Heart left ventricle (tissue), 16 donors: ENCODE data around the gene LLGL2. TPM values are rescaled to one million over a fixed set of nuclear protein-coding genes. Genes with fewer than 3 reads are reported as not detected.

Experiments used
- ATAC-seq, 4 donors: fragments of 200-7000 bp; cut with Tn5 transposase; one replicate each; pipeline ENCODE4 v1.9.1; 2020 to 2022; ENCODE audit warnings: moderate library complexity in 4 of 4, mild to moderate bottlenecking in 3 of 4, moderate number of reproducible peaks in 1 of 4
- DNase-seq, 5 donors: peaks; one replicate each; pipeline ENCODE4 v3.0.0-alpha.2; 2020
- H3K27ac ChIP-seq, 12 donors: fragments of 200-600 bp; sonication (generic) in 4 of 12; one replicate each; pipeline versions ENCODE4 v1.5.0 to v1.8.0; 2016 to 2022; ENCODE audit warnings: mild to moderate bottlenecking in 2 of 12
- H3K27me3 ChIP-seq, 9 donors: fragments of 200-600 bp; sonication (generic) in 2 of 9; one replicate each; pipeline versions ENCODE4 v1.5.1 to v1.8.0; 2016 to 2022; ENCODE audit warnings: mild to moderate bottlenecking in 3 of 9
- H3K36me3 ChIP-seq, 9 donors: fragments of 200-600 bp; sonication (generic) in 2 of 9; one replicate each; pipeline versions ENCODE4 v1.5.0 to v1.8.0; 2018 to 2022; ENCODE audit warnings: mild to moderate bottlenecking in 2 of 9
- H3K4me1 ChIP-seq, 12 donors: fragments of 200-600 bp; sonication (generic) in 4 of 12; one replicate each; pipeline versions ENCODE4 v1.5.0 to v1.8.0; 2016 to 2022; ENCODE audit warnings: mild to moderate bottlenecking in 3 of 12
- H3K4me3 ChIP-seq, 12 donors: fragments of 200-600 bp; sonication (generic) in 4 of 12; one replicate each; pipeline versions ENCODE4 v1.5.0 to v1.8.0; 2017 to 2022; ENCODE audit warnings: mild to moderate bottlenecking in 9 of 12, moderate library complexity in 4 of 12
- H3K9me3 ChIP-seq, 12 donors: fragments of 200-600 bp; sonication (generic) in 4 of 12; one replicate each; pipeline versions ENCODE4 v1.5.0 to v1.8.0; 2016 to 2022; ENCODE audit warnings: mild to moderate bottlenecking in 1 of 12
- CTCF ChIP-seq, 12 donors: fragments of 200-600 bp; sonication (generic) in 4 of 12; IDR thresholded peaks; one replicate each; pipeline versions ENCODE4 v1.5.0 to v1.8.0; 2018 to 2022; ENCODE audit warnings: antibody characterized with exemption in 12 of 12, mild to moderate bottlenecking in 5 of 12
- POLR2A ChIP-seq, 2 donors: fragments of 450-650 bp; IDR thresholded peaks; one replicate each; pipeline ENCODE4 v1.6.1; 2017; ENCODE audit warnings: antibody characterized with exemption in 2 of 2, mild to moderate bottlenecking in 2 of 2, moderate library complexity in 2 of 2
- WGBS, 4 donors: extraction: QIAGEN DNeasy Blood & Tissue Kit in 2 of 4; methylation state at CpG; one replicate each; pipeline versions ENCODE4 v1.1.5 to v1.1.7; 2013 to 2018; 5-methylcytosine and 5-hydroxymethylcytosine counted together
- intact Hi-C, 10 donors: fragments of 100-400 bp; cut with DNase I; formaldehyde crosslinking; loops; one replicate each; pipeline versions ENCODE4 v1.11.1 to v1.14.2; 2022
- polyA plus RNA-seq, 2 donors: library from polyadenylated mRNA; stranded (reverse); fragments of 200-250 nt; gene quantifications; one replicate each; pipeline ENCODE4 v1.2.3, GENCODE V29; 2013
- total RNA-seq, 9 donors: library from RNA; depleted of rRNA in 2 of 9; stranded (reverse); fragments of >200 nt in 2 of 9; fragmentation: NEBNext Ultra II Directional in 3 of 9; extraction: Animal tissue kit (Norgen Biotek cat#: 25700) in 3 of 9; gene quantifications; one replicate each; pipeline versions ENCODE4 v1.1.0 to v1.2.4, GENCODE V29; 2016 to 2023
- donor health status: ischemic (EF 13 %, LVEDD 7.1; RV severe dilation, severe dysfunction).
- donor health status: healthy with polysubstance abuse.
- donor health status: DM: no; HTN: yes; CAD: no.
- donor health status: DM: no; HTN: no; CAD: no.
- donor health status: ischemic (EF 25% LVEDD 6.9; RV normal size, moderate dysfunction).
- donor health status: ischemic (EF 25% LVEDD 5.7; RV mildly dilated, moderate dysfunction).
- donor health status: healthy.
- donor health status: DM: yes; HTN: yes; CAD: no.
- donor health status: ischemic (EF 35%, LVEDD 5.7; RV mildly dilated, moderate dysfunction).
- donor health status: nonischemic (EF 11% LVEDD 7.7; RV severe dilation, severe dysfunction).
- donor health status: DM: yes; HTN: yes; CAD: no.
- donor health status: PGD.
- donor health status: ischemic (EF 29% LVEDD 5.4; RV normal size, mild dysfunction).
- donor health status: nonischemic (EF 23%, LVEDD 6.1; RV moderate dilation, normal function).

Gene LLGL2
- total and polyA plus RNA-seq, 11 donors = 1.8 to 8.1 (median 3.6) TPM

DNA sequence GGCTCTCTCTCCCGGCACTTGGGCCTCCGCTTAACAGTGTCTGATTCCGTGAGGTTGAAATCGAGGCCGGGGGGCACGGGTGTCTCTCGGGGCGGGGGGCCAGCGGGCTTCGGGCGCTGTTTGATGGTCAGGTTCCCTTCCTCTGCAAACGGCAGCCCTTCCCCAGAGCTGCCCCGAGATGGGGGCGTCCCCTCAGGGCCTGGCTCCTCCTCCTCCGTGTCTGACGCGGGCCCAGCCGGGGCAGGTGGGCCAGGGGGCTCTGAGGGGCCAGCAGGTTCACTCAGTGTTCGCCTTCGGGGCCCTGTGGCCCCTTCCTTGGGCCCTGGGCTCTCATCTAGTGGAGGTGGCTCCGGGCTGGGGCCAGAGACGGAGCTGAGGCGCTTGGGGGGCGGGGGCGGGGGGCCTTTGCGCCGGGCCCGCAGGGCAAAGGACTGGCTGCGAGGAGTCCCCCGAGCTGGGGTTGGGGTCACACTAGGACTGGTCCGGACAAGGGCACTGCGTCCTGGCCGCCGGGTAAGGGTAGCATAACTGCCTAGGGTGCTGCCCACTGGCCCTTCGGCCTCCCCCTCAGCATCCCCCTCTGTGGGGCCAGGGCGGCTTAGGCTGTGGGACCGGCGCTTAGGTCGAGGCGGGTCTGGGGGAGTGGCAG is 23.3 kb upstream of the LLGL2 start:
- no peaks in the 10 kb centered on the region for H3K9me3 ChIP-seq
- no peak overlapping the region for H3K4me3 ChIP-seq
- DNase-seq (no peak), ATAC-seq (no peak)
- no peaks in the 10 kb centered on the region for H3K27me3 ChIP-seq
- WGBS, 4 donors = 84 to 90% (median 88%) methylated on average over 26 to 40 of the region's 40 CpGs
- H3K27ac ChIP-seq = peak overlapping the region in 5 of 12 donors; percentile 56 to 75 (median 59)
- intact Hi-C loops = loop anchor here in 1 of 10 donors (5.0 kb wide), 1 partner anchor 45 kb away; the partner anchor contains the start of gene TMEM94
- H3K4me1 ChIP-seq = peaks cover 0 to 59% (median 20%) of the 10 kb centered on the region in 12 donors
- TF ChIP-seq POLR2A (IDR thresholded peaks at IDR 0.05) = no peak
- no peak for TF ChIP-seq CTCF (IDR thresholded peaks at IDR 0.05)
- peaks cover 0 to 89% (median 79%) of the 10 kb centered on the region in 9 donors for H3K36me3 ChIP-seq

DNA sequence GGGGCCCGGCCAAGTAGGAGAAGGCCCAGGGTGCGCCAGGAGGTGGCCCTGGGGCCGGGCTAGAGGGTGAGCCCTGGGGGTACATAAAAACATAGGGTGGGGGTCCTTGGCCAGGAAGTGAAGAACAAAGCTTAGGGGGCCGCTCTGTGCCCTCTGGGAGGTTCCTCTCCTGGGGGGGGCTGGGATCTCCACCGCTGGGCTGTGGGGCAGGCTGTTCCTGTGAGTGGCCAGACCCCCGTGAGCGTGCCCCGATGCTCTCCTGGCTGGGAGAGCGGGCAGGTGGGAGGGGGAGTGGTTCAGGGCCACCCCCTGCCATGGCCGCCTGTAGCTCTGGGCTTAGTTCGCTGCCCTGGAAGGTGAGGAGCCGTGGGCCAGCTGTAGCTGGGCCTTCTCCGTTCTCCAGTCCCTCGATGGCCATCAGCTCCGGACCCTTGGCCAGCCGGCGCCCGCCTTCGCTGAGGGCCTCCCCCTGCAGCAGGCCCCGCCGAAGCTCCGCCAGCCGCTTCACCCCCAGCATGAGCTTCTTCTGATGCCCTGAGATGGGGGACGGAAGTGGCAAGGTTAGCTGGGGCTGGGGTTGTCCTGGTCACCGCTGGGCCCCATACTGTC is 22.7 kb upstream of the LLGL2 start:
- TF ChIP-seq CTCF (IDR thresholded peaks at IDR 0.05) (no peak), POLR2A (IDR thresholded peaks at IDR 0.05) (no peak)
- Histone ChIP-seq H3K4me1 (peaks cover under 1 to 65% (median 22%) of the 10 kb centered on the region in 12 donors), H3K27ac (peak overlapping the region in 2 of 12 donors; percentile 14 to 75), H3K4me3 (no peak overlapping the region), H3K9me3 (no peaks in the 10 kb centered on the region), H3K36me3 (peaks cover 0 to 89% (median 74%) of the 10 kb centered on the region in 9 donors), H3K27me3 (no peaks in the 10 kb centered on the region)
- intact Hi-C loops = loop anchor here in 1 of 10 donors (5.0 kb wide), 1 partner anchor 46 kb away; the partner anchor contains the start of gene TMEM94
- ATAC-seq = no peak
- DNase-seq = no peak
- WGBS, 4 donors = 87 to 94% (median 90%) methylated on average over 21 to 25 of the region's 25 CpGs

DNA sequence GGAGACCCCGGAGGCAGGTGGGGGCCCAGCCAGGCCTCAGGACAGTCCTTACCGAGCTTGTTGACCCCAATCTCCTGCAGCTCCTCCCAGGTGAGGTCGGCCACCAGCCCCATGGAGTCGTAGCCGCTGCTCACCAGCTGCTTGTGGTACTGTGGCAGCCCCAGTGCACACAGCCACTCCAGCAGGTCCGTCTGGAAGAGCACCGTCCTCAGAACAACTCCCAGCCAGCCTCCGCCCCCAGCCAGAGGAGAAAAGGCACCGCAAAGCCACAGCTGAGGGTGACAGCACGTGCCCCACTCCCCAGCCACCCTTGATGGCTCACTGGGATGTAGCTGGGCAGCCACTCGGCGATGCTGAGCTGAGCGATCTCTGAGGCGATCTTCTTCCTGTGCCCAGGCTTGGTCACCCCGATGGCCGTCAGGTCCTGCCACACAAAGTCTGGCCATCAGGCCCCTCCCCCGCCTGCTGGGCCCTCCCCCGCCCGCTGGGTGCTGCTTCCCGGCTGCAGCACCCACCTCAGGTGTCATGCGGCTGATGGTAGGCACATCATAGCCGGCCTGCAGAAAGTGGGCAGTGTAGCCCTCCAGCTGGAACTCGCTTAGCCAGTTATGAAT is 22.1 kb upstream of the LLGL2 start:
- H3K4me3 ChIP-seq = no peak overlapping the region
- peaks cover 0 to 67% (median 20%) of the 10 kb centered on the region in 12 donors for H3K4me1 ChIP-seq
- TF ChIP-seq POLR2A (IDR thresholded peaks at IDR 0.05) = no peak
- no peak for TF ChIP-seq CTCF (IDR thresholded peaks at IDR 0.05)
- H3K27me3 ChIP-seq = no peaks in the 10 kb centered on the region
- H3K36me3 ChIP-seq = peaks cover 0 to 85% (median 70%) of the 10 kb centered on the region in 9 donors
- WGBS, 4 donors = 86 to 92% (median 88%) methylated on average over 14 to 23 of the region's 23 CpGs
- no peaks in the 10 kb centered on the region for H3K9me3 ChIP-seq
- peak overlapping the region in 1 of 12 donors; percentile 14 for H3K27ac ChIP-seq
- intact Hi-C loops = loop anchor here in 1 of 10 donors (5.0 kb wide), 1 partner anchor 46 kb away; the partner anchor contains the start of gene TMEM94
- DNase-seq (no peak), ATAC-seq (no peak)

DNA sequence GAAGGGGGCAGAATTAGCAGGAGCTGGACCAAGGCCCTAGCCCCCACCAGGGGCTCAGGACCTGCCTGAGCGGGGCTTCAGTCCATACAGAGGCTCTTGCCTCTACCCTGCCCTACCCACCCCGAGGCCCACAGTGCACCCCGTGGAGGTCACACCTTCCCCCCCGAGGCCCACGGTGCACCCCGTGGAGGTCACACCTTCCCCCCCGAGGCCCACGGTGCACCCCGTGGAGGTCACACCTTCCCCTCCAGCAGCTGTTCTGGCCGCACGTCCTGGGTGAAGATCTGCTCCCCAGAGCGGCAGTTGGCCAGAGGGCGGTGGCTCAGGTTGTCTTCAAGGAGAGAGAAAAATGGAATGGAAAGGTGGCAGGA is 21.5 kb upstream of the LLGL2 start:
- no peak for ATAC-seq

More for the DNA sequence above, 21.5 kb upstream of the LLGL2 start:
- peak overlapping the region in 2 of 12 donors; percentile 18 to 24 for H3K27ac ChIP-seq
- 71 to 100% (median 77%) methylated on average over 1 to 13 of the region's 13 CpGs for WGBS, 4 donors
- H3K27me3 ChIP-seq = no peaks in the 10 kb centered on the region
- H3K9me3 ChIP-seq = no peaks in the 10 kb centered on the region
- H3K36me3 ChIP-seq = peaks cover 0 to 83% (median 65%) of the 10 kb centered on the region in 9 donors
- TF ChIP-seq CTCF (IDR thresholded peaks at IDR 0.05) (no peak), POLR2A (IDR thresholded peaks at IDR 0.05) (no peak)
- no peak overlapping the region for H3K4me3 ChIP-seq
- no peak for DNase-seq
- intact Hi-C loops = loop anchor here in 1 of 10 donors (5.0 kb wide), 1 partner anchor 47 kb away; the partner anchor contains the start of gene TMEM94
- peaks cover 0 to 67% (median 22%) of the 10 kb centered on the region in 12 donors for H3K4me1 ChIP-seq
